ENCODE measurements around the gene PLEKHM1.

GRCh38 chr17:45391291-45391690 lies 99.2 kb downstream of the PLEKHM1 start:
- no peak for TF ChIP-seq ADNP (CRISPR knock-in tag; IDR thresholded peaks at IDR 0.05)
- no peak for TF ChIP-seq JUN (CRISPR knock-in tag; IDR thresholded peaks at IDR 0.05)
- TF ChIP-seq EZH2 (conservative IDR thresholded peaks at IDR 0.05; ENCODE audit: low read depth, low read length): no peak
- TF ChIP-seq MTA3 (CRISPR knock-in tag; IDR thresholded peaks at IDR 0.05): no peak
- TF ChIP-seq PAX8 (CRISPR knock-in tag; IDR thresholded peaks at IDR 0.05; ENCODE audit: borderline replicate concordance): no peak
- TF ChIP-seq FOXK1 (CRISPR knock-in tag; IDR thresholded peaks at IDR 0.05; ENCODE audit: borderline replicate concordance, low read depth): no peak
- no peak for TF ChIP-seq SMC3 (IDR thresholded peaks at IDR 0.05; ENCODE audit: low read length)
